Measurements from ENCODE around the gene C1R.
"Not testable (repeated sequence)": the region's sequence is repeated elsewhere in the genome, so short reads cannot be mapped to it uniquely, and the experiment has no call there.

Gene C1R

GRCh38 chr12:7118881-7119280 is 26.6 kb upstream of the C1R start:
- peak; percentile 11 for DNase-seq

- DNase-seq: peak; percentile 10
Observed at GRCh38 chr12:7117670-7118069, 25.4 kb upstream of the C1R start.

- DNase-seq: peak; percentile 9
Observed at GRCh38 chr12:7116916-7117315, 24.7 kb upstream of the C1R start.

- DNase-seq: peak; percentile 10
Observed at GRCh38 chr12:7116196-7116595, 24.0 kb upstream of the C1R start.

- peak; percentile 14 for DNase-seq
Observed at GRCh38 chr12:7114851-7115250, 22.6 kb upstream of the C1R start.

GRCh38 chr12:7114008-7114407 is 21.8 kb upstream of the C1R start:
- peak; percentile 15 for DNase-seq

GRCh38 chr12:7113389-7113871 is 21.2 kb upstream of the C1R start:
- DNase-seq: peak; percentile 33

- peak; percentile 73 for DNase-seq
Observed at GRCh38 chr12:7112041-7112440, 19.8 kb upstream of the C1R start.

GRCh38 chr12:7110661-7111060 is 18.4 kb upstream of the C1R start:
- DNase-seq: peak; percentile 15

- no peak for DNase-seq
Observed at GRCh38 chr12:7109572-7109920, 17.3 kb upstream of the C1R start.

- DNase-seq: peak; percentile 92
Observed at GRCh38 chr12:7108796-7109571, 16.7 kb upstream of the C1R start, which contains the start of gene C1RL. Gene C1RL (minus strand): TSS chr12:7109214. CDS start chr12:7109180, 34 bp downstream.

- peak; percentile 81 for DNase-seq
Observed at GRCh38 chr12:7108003-7108795, 16.0 kb upstream of the C1R start.

GRCh38 chr12:7107636-7108002 is 15.4 kb upstream of the C1R start:
- no peak for DNase-seq

- not testable (repeated sequence) for DNase-seq
Observed at GRCh38 chr12:7107181-7107580, 14.9 kb upstream of the C1R start.

GRCh38 chr12:7106082-7106481 is 13.8 kb upstream of the C1R start:
- DNase-seq: no peak

GRCh38 chr12:7103837-7104584 is 11.8 kb upstream of the C1R start:
- no peak for DNase-seq

GRCh38 chr12:7102582-7102981 is 10.3 kb upstream of the C1R start:
- no peak for DNase-seq

GRCh38 chr12:7101694-7102131 is 9.5 kb upstream of the C1R start:
- DNase-seq: no peak

- no peak for DNase-seq
Observed at GRCh38 chr12:7101047-7101693, 8.9 kb upstream of the C1R start.

- DNase-seq: no peak
Observed at GRCh38 chr12:7100239-7100638, 8.0 kb upstream of the C1R start.

GRCh38 chr12:7099290-7099996 is 7.2 kb upstream of the C1R start:
- DNase-seq: no peak

- no peak for DNase-seq
Observed at GRCh38 chr12:7096979-7097378, 4.7 kb upstream of the C1R start.

All from femur (tissue), 1 donor.